ENCODE data around the gene TRAPPC14. TPM values are rescaled to one million over a fixed set of nuclear protein-coding genes. Genes with fewer than 3 reads are reported as not detected.
A peak's percentile ranks its signal among the peaks of the same experiment; 100 is the strongest.

The TRAPPC14 gene
- polyA plus RNA-seq, 1 experiment = 5.8 TPM

DNA sequence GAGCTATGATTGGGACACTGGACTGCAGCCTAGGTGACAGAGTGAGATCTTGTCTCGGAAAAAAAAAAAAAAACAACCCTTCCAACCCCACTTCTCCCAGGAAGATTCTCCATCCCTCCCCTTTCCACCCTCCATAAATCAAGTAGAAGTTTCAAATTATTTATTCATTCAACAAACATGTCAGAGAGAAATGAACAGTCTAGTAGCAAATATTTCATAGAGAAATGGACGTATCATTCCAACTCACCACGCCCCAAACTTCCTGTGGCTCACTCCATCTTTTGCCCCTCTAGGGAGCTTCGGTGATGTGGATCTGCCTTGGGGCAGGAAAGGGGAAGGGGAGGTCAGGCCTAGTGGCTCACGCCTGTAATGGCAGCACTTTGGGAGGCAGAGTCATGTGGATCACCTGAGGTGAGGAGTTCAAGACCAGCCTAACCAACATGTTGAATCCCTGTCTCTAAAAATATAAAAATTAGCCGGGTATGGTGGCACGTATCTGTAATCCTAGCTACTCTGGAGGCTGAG is 638 bp upstream of the TRAPPC14 start:
- H3K36me3 ChIP-seq (ENCODE audit: control insufficient read depth, insufficient read depth, low read length) = peaks cover 11% of the 10 kb centered on the region
- POLR2A ChIA-PET = no interaction called here
- no peaks in the 10 kb centered on the region for H3K27me3 ChIP-seq (ENCODE audit: control insufficient read depth, insufficient read depth, low read length)
- TF ChIP-seq, protein P1, sequence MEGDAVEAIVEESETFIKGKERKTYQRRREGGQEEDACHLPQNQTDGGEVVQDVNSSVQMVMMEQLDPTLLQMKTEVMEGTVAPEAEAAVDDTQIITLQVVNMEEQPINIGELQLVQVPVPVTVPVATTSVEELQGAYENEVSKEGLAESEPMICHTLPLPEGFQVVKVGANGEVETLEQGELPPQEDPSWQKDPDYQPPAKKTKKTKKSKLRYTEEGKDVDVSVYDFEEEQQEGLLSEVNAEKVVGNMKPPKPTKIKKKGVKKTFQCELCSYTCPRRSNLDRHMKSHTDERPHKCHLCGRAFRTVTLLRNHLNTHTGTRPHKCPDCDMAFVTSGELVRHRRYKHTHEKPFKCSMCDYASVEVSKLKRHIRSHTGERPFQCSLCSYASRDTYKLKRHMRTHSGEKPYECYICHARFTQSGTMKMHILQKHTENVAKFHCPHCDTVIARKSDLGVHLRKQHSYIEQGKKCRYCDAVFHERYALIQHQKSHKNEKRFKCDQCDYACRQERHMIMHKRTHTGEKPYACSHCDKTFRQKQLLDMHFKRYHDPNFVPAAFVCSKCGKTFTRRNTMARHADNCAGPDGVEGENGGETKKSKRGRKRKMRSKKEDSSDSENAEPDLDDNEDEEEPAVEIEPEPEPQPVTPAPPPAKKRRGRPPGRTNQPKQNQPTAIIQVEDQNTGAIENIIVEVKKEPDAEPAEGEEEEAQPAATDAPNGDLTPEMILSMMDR (IDR thresholded peaks at IDR 0.05; ENCODE audit: insufficient read depth, low read depth, low read length) = no peak
- peak overlapping the region; percentile 62 for H3K4me3 ChIP-seq (ENCODE audit: low read depth, low read length)
- CTCF ChIA-PET = no interaction called here
- DNase-seq (ENCODE audit: low read depth) = no peak

DNA sequence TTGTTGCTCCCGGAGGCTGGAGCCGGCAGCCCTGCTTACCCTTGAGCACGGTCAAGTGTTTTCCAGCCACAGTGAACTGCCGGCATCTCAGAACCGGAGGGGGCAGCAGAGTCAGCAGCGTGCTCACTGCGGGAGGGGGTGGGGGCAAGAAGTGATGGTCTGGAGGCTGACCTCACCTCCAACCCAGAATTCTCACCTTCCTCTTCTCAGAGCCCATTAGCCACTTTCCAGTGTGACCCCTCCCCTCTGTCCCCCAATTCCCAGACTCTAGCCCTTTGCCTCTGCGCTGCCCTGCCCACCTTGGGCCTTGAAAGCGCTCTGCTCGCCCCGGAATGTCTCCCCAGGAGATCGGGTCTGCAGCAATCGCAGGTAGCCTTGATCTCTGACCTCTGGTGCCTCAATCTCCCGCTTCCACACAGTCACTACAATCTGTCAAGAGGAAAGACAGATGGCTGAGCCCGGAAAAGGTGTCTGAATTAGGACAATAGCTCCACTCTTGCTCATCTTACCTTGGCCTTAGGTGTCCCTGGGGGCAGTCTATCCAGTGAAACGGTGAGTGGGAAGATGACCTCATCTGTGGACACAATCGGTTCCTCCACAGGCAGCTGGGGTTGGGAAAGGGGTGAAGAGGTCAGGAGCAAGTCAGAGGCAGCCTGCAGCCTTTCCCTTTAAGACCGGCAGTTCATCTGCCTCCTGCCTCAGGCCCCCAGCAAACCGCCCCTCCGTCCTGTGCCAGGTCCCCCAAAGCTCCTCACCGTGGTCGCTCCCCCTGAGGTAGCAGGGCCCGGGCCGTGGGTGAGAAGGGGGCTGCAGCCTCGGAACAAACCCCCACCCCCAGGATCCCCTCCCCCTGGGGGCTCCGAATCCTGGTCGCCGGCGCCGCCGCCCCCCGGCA is 942 bp downstream of the TRAPPC14 start:
- TF ChIP-seq, protein P1 (IDR thresholded peaks at IDR 0.05; ENCODE audit: insufficient read depth, low read depth, low read length) = peak; percentile 21; the same call in 1 of the 2 replicates
- POLR2A ChIA-PET = interaction anchor here (1.0 kb wide), 1 partner anchor 9 kb away, joined by 3 read pairs; the partner anchor contains the start of gene LAMTOR4

DNA sequence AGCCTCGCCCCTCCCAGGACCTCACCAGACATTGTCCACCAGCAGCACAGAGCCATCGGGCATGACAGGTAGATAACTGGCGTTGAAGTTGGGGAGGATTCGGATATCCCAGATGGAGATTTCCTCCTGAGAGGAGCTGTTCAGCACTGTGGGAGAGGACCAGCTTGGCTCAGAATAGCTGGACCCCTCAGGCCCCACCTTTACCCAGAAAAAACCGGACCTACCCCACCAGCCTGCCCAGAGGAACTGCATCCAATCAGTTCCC is 1.5 kb downstream of the TRAPPC14 start:
- H3K4me3 ChIP-seq (ENCODE audit: low read depth, low read length) = no peak overlapping the region
- H3K36me3 ChIP-seq (ENCODE audit: control insufficient read depth, insufficient read depth, low read length) = peaks cover 11% of the 10 kb centered on the region
- no peaks in the 10 kb centered on the region for H3K27me3 ChIP-seq (ENCODE audit: control insufficient read depth, insufficient read depth, low read length)
- POLR2A ChIA-PET = no interaction called here
- CTCF ChIA-PET = interaction anchor here (0.8 to 1.8 kb wide), 3 partner anchors 8 to 24 kb away, joined by 3 to 6 read pairs (median 3); partner anchors contain the start of gene LAMTOR4
- TF ChIP-seq, protein P1 (IDR thresholded peaks at IDR 0.05; ENCODE audit: insufficient read depth, low read depth, low read length) = no peak
- DNase-seq (ENCODE audit: low read depth) = no peak

More for the DNA sequence above, 942 bp downstream of the TRAPPC14 start:
- H3K36me3 ChIP-seq (ENCODE audit: control insufficient read depth, insufficient read depth, low read length) = peaks cover 11% of the 10 kb centered on the region
- H3K4me3 ChIP-seq (ENCODE audit: low read depth, low read length) = peak overlapping the region; percentile 62
- no peaks in the 10 kb centered on the region for H3K27me3 ChIP-seq (ENCODE audit: control insufficient read depth, insufficient read depth, low read length)
- no peak for DNase-seq (ENCODE audit: low read depth)
- CTCF ChIA-PET = interaction anchor here (0.6 to 1.2 kb wide), 4 partner anchors 9 to 146 kb away, joined by 3 read pairs; partner anchors contain the start of gene LAMTOR4

GRCh38 chr7:100156331-100157068 is 2.0 kb downstream of the TRAPPC14 start:
- DNase-seq (ENCODE audit: low read depth) = no peak
- ChIA-PET CTCF (interaction anchor here (0.8 to 1.8 kb wide), 3 partner anchors 8 to 24 kb away, joined by 3 to 6 read pairs (median 3); partner anchors contain the start of gene LAMTOR4), POLR2A (no interaction called here)
- H3K36me3 ChIP-seq (ENCODE audit: control insufficient read depth, insufficient read depth, low read length) = peaks cover 11% of the 10 kb centered on the region
- TF ChIP-seq, protein P1 (IDR thresholded peaks at IDR 0.05; ENCODE audit: insufficient read depth, low read depth, low read length) = no peak
- H3K27me3 ChIP-seq (ENCODE audit: control insufficient read depth, insufficient read depth, low read length) = no peaks in the 10 kb centered on the region
- H3K4me3 ChIP-seq (ENCODE audit: low read depth, low read length) = no peak overlapping the region

Measured in BJ (cell line).